ENCODE results near the gene MTHFSD.

- no peak for TF ChIP-seq POLR2A (IDR thresholded peaks at IDR 0.05)
- no peak for TF ChIP-seq POLR2AphosphoS5 (IDR thresholded peaks at IDR 0.05)
- no peak for TF ChIP-seq CTCF (IDR thresholded peaks at IDR 0.05)
These were observed 22.0 kb downstream of the MTHFSD start for GRCh38 chr16:86533076-86533475.

All from gastroesophageal sphincter (tissue), 3 donors.